GM19324 (cell line): ENCODE measurements around the gene CPLX1.
"Not testable (repeated sequence)": the region's sequence is repeated elsewhere in the genome, so short reads cannot be mapped to it uniquely, and the experiment has no call there.

Source experiments
- ATAC-seq: cut with Tn5 transposase; IDR thresholded peaks from one replicate; pipeline ENCODE4 v1.9.1; 2021; ENCODE audit warnings: mild to moderate bottlenecking, moderate library complexity; ENCODE audit not compliant: unreplicated experiment, low FRiP score

Gene CPLX1

GRCh38 chr4:763922-764321, 62.0 kb downstream of the CPLX1 start:
- no peak for ATAC-seq

- ATAC-seq = no peak
Measured at GRCh38 chr4:763191-763810, 62.6 kb downstream of the CPLX1 start.

GRCh38 chr4:762211-763190, 63.4 kb downstream of the CPLX1 start:
- ATAC-seq = no peak

DNA sequence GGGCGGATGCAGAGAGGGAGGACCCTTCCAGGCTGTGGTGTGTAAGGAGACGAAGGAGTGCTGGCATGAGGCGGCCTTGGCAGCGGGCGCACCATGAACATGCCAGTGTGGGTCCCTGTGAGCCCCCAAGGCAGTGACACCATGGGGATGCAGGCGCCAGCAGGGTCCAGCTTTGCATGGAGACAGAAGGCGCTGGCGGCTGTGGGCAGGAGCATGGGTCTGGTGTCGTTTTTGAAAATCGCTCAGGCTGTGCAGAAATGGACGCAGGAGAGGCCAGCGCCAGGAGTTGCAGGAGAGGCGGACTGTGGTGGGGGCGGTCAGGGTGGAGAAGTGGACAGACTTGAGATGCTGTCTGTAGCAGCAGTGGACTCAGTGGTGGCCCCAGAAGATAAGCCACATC, 64.2 kb downstream of the CPLX1 start:
- ATAC-seq = no peak

DNA sequence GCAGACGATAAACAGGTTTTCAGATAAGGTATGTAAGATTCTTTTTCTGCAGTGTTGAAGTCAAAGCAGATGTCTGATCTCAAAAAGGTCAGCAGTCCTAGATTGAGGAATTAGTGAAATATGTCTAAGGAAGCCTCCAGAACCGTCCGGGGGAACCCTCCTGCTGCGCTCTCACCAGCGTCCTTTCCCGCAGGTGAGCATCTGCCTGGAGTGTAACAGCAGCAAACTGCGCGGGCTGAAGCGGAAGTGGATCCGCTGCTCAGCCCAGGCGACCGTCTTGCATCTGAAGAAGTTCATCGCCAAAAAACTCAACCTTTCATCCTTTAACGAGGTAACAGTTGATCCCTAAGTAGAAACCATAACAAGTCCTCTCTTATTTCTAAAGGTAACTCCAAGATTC, 64.8 kb downstream of the CPLX1 start:
- ATAC-seq = no peak

- ATAC-seq = no peak
Measured at GRCh38 chr4:760616-761015, 65.3 kb downstream of the CPLX1 start.

DNA sequence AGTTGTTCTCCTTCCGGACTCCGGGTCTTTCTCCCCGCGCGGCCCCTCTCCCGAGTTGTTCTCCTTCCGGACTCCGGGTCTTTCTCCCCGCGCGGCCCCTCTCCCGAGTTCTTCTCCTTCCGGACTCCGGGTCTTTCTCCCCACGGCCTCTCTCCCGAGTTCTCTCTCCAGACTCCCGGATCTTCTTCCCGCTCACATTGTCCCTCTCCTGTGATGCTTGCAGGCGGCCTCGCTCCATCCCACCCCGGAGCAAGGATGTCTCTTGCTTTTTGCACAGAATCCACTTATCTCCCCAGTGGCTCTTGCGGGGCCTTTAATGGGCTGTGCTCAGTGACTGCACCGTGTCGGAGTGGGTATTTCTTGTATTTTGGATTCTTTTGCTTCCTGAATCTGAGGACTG, 66.1 kb downstream of the CPLX1 start:
- not testable (repeated sequence) for ATAC-seq

DNA sequence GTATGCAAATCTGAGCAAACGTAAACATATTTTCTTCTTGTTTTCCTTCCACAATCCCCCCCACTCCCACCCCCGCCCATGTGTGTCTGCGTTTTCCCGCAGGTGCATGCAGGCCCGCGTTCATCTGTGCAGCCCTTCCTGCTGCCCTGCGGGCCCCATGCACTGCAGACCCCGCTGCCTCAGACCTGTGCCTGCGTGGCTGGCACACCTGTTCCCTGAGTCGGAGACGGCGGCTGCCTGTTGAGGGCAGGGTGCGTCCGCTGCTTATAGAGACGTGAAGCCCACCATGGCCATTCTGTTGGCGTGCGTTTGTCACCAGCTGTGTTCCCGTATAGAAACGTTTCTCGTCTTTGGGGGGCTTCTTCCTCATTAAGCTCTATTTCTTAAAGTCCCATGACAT, 68.8 kb downstream of the CPLX1 start:
- no peak for ATAC-seq

GRCh38 chr4:754221-755120, 71.5 kb downstream of the CPLX1 start:
- no peak for ATAC-seq

DNA sequence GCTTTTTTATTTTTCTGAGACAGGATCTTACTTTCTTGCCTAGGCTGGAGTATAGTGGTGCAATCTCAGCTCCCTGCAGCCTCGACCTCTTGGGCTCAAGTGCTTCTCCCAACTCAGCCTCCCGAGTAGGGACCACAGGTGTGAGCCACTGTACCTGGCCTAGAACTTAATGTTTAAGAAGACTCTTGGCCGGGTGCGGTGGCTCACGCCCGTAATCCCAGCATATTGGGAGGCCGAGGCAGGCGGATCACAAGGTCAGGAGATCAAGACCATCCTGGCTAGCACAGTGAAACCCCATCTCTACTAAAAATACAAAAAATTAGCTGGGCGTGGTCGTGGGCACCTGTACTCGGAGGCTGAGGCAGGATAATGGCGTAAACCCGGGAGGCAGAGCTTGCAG, 72.7 kb downstream of the CPLX1 start:
- ATAC-seq = not testable (repeated sequence)

DNA sequence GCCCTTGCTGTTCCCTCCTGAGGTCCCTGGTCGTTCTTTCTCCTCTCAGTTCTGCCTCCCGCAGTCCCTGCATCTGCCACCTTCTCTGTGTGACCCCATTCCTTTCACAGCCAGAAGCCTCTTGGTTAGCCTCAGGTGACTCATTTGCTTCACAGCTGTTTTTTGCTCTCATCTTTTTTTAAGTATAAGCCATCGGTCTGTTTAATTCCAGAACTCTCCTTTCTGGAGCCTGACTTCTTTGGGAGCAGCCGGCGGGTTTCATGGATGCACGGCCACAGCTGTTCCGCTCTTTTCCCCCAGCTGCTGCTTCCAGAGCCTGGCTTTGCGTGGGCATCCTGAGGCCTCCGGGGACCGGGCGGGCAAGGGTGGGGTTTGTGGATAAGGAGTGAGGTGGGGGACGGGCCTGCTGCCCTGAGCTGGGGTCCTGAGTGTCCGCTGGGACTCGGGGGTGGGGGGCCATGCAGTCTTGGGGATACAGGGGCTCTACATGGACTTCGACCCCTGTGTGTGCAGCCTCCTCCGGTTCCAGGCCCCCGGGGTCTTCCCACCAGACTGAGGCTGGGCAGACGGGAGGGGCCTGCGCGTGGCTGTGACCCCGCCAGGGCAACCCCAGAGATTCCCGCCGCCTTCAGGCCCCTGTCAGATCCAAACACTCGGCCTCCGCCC, 73.6 kb downstream of the CPLX1 start:
- no peak for ATAC-seq

GRCh38 chr4:751676-752075, 74.3 kb downstream of the CPLX1 start:
- no peak for ATAC-seq

- no peak for ATAC-seq
Measured at GRCh38 chr4:749698-750666, 75.9 kb downstream of the CPLX1 start.

DNA sequence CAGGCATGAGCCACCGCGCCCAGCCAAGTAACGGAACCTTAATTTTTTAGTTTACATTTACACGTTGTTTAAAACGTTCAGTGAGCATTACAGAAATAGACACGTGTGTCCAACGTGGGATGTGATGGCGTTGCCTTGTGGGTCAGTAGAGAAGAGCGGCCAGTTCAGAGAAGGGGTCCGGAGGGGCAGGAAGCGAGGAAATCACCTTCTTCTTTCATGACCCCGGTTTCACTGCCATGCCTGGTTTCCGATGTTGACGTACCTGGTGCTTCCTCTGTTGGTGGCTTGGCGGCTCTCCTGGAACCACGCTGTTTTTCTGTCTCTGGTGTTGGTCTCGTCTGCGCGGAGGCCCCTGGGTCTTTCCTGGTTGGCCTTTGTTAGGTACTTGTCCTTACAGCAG, 77.5 kb downstream of the CPLX1 start:
- no peak for ATAC-seq

- no peak for ATAC-seq
Measured at GRCh38 chr4:747546-748170, 78.3 kb downstream of the CPLX1 start.

GRCh38 chr4:744212-744841, 81.6 kb downstream of the CPLX1 start:
- ATAC-seq = no peak

- no peak for ATAC-seq
Measured at GRCh38 chr4:743463-744211, 82.3 kb downstream of the CPLX1 start.
